Gastrocnemius medialis (tissue), 4 donors: ENCODE results near the gene ATOH8. TPM values are rescaled to one million over a fixed set of nuclear protein-coding genes. Genes with fewer than 3 reads are reported as not detected.

Experiments used
- ATAC-seq, 2 donors: fragments of 150-250 bp; one replicate each; pipeline ENCODE4 v1.9.1; 2016
- DNase-seq, 2 donors: peaks; one replicate each; pipeline ENCODE4 v3.0.0-alpha.2; 2019
- H3K27ac ChIP-seq, 4 donors: fragments of 200-600 bp; sonication (generic); 1 replicate in 1 of 4; 2 replicates in 3 of 4; pipeline ENCODE4 v1.5.1; 2016 to 2018; ENCODE audit warnings: mild to moderate bottlenecking in 2 of 4, moderate library complexity in 1 of 4
- H3K27me3 ChIP-seq, 3 donors: fragments of 200-600 bp; sonication (generic) in 2 of 3; 1 replicate in 1 of 3; 2 replicates in 2 of 3; pipeline versions ENCODE4 v1.5.1 to v1.6.0; 2016 to 2019; ENCODE audit warnings: mild to moderate bottlenecking in 1 of 3, moderate library complexity in 1 of 3
- H3K36me3 ChIP-seq, 2 donors: fragments of 200-600 bp; sonication (generic) in 1 of 2; one replicate each; pipeline ENCODE4 v1.5.1; 2017 to 2018
- H3K4me1 ChIP-seq, 2 donors: fragments of 200-600 bp; sonication (generic) in 1 of 2; one replicate each; pipeline ENCODE4 v1.5.1; 2016 to 2017; ENCODE audit warnings: mild to moderate bottlenecking in 2 of 2
- H3K4me3 ChIP-seq, 4 donors: fragments of 200-600 bp; sonication (generic) in 3 of 4; 1 replicate in 1 of 4; 2 replicates in 3 of 4; pipeline ENCODE4 v1.5.1; 2016 to 2019; ENCODE audit warnings: mild to moderate bottlenecking in 2 of 4
- H3K9me3 ChIP-seq, 3 donors: fragments of 200-600 bp; sonication (generic) in 2 of 3; 1 replicate in 1 of 3; 2 replicates in 2 of 3; pipeline ENCODE4 v1.5.1; 2016 to 2019
- CTCF ChIP-seq, 5 experiments: fragments of 450-650 bp in 3 of 5; fragments of 200-600 bp in 2 of 5; sonication (generic) in 2 of 5; IDR thresholded peaks in 4 of 5; conservative IDR thresholded peaks in 1 of 5; 1 replicate in 4 of 5; 2 replicates in 1 of 5; pipeline ENCODE4 v1.5.1; 2016 to 2019; ENCODE audit warnings: antibody characterized with exemption in 5 of 5, mild to moderate bottlenecking in 3 of 5, moderate library complexity in 3 of 5
- POLR2A ChIP-seq, 2 donors: fragments of 450-650 bp; IDR thresholded peaks; one replicate each; pipeline ENCODE4 v1.6.1; 2017; ENCODE audit warnings: antibody characterized with exemption in 2 of 2, mild to moderate bottlenecking in 2 of 2, moderate library complexity in 2 of 2
- in situ Hi-C, 4 donors: fragments of 200-750 bp; cut with MboI; loops; one replicate each; pipeline versions ENCODE4 v1.15.0 to v1.8.0; 2017; ENCODE audit warnings: low sequenced_read_pairs in 4 of 4
- intact Hi-C: fragments of 100-400 bp; cut with DNase I; formaldehyde crosslinking; loops from one replicate; pipeline ENCODE4 v1.15.1; 2023; ENCODE audit warnings: low total_unique reads
- total RNA-seq, 4 donors: library from RNA; depleted of rRNA; stranded (reverse); fragments of >200 nt; gene quantifications; one replicate each; pipeline versions ENCODE4 v1.1.0 to v1.2.3, GENCODE V29; 2016

ATOH8 gene
- total RNA-seq, 4 donors from 2014 or later: 122 to 266 (median 150) TPM

- ATAC-seq (peak in 1 of 2 donors; percentile 9), DNase-seq (peak in 1 of 2 donors; percentile 65)
- Histone ChIP-seq H3K27ac (peak overlapping the region; percentile 82 to 97 (median 94)), H3K9me3 (no peaks in the 10 kb centered on the region), H3K4me3 (no peak overlapping the region), H3K4me1 (peaks cover 75 to 85% of the 10 kb centered on the region in 2 donors), H3K36me3 (no peaks in the 10 kb centered on the region), H3K27me3 (no peaks in the 10 kb centered on the region)
- peak in 2 of 5 experiments; percentile 35 to 38 for TF ChIP-seq CTCF (IDR thresholded peaks at IDR 0.05 in 4 of 5, conservative IDR thresholded peaks at IDR 0.05 in 1 of 5)
- no peak for TF ChIP-seq POLR2A (IDR thresholded peaks at IDR 0.05)
- in situ Hi-C loops: no loop called here
- intact Hi-C loops: loop anchor here (1.0 to 5.0 kb wide), 3 partner anchors 42 to 305 kb away; no protein-coding TSS in a partner anchor
Measured at GRCh38 chr2:85732467-85733120, 21.2 kb upstream of the ATOH8 start.

GRCh38 chr2:85733121-85733960, 20.4 kb upstream of the ATOH8 start:
- ATAC-seq: peak; percentile 59 to 60
- peak overlapping the region; percentile 82 to 97 (median 94) for H3K27ac ChIP-seq
- no peaks in the 10 kb centered on the region for H3K9me3 ChIP-seq
- peak; percentile 93 to 98 for DNase-seq
- in situ Hi-C loops (no loop called here), intact Hi-C loops (loop anchor here (1.0 to 5.0 kb wide), 3 partner anchors 41 to 304 kb away; no protein-coding TSS in a partner anchor)
- no peaks in the 10 kb centered on the region for H3K36me3 ChIP-seq
- no peaks in the 10 kb centered on the region for H3K27me3 ChIP-seq
- H3K4me1 ChIP-seq: peaks cover 77 to 83% of the 10 kb centered on the region in 2 donors
- H3K4me3 ChIP-seq: no peak overlapping the region
- peak; percentile 29 to 57 for TF ChIP-seq POLR2A (IDR thresholded peaks at IDR 0.05)
- no peak for TF ChIP-seq CTCF (IDR thresholded peaks at IDR 0.05 in 4 of 5, conservative IDR thresholded peaks at IDR 0.05 in 1 of 5)

- no peaks in the 10 kb centered on the region for H3K9me3 ChIP-seq
- no peaks in the 10 kb centered on the region for H3K27me3 ChIP-seq
- no peak overlapping the region for H3K4me3 ChIP-seq
- no peaks in the 10 kb centered on the region for H3K36me3 ChIP-seq
- TF ChIP-seq POLR2A (IDR thresholded peaks at IDR 0.05) (peak; percentile 45 to 51), CTCF (IDR thresholded peaks at IDR 0.05 in 4 of 5, conservative IDR thresholded peaks at IDR 0.05 in 1 of 5) (peak in 1 of 5 experiments; percentile 13)
- H3K27ac ChIP-seq: peak overlapping the region; percentile 82 to 97 (median 94)
- H3K4me1 ChIP-seq: peaks cover 75 to 77% of the 10 kb centered on the region in 2 donors
- ATAC-seq (peak; percentile 55 to 56), DNase-seq (peak; percentile 92 to 99)
- in situ Hi-C loops: no loop called here
- intact Hi-C loops: loop anchor here (5.0 kb wide), 2 partner anchors 283 to 303 kb away; no protein-coding TSS in a partner anchor
Measured at GRCh38 chr2:85734015-85734414, 19.8 kb upstream of the ATOH8 start.

- Histone ChIP-seq H3K4me1 (peaks cover 71 to 75% of the 10 kb centered on the region in 2 donors), H3K27me3 (no peaks in the 10 kb centered on the region)
- in situ Hi-C loops: no loop called here
Measured at GRCh38 chr2:85734942-85735608, 18.7 kb upstream of the ATOH8 start.

More at GRCh38 chr2:85734942-85735608, 18.7 kb upstream of the ATOH8 start:
- ATAC-seq (no peak), DNase-seq (no peak)
- Histone ChIP-seq H3K9me3 (no peaks in the 10 kb centered on the region), H3K4me3 (no peak overlapping the region), H3K27ac (peak overlapping the region; percentile 82 to 97 (median 94)), H3K36me3 (no peaks in the 10 kb centered on the region)
- intact Hi-C loops: loop anchor here (5.0 kb wide), 2 partner anchors 282 to 302 kb away; no protein-coding TSS in a partner anchor
- TF ChIP-seq CTCF (IDR thresholded peaks at IDR 0.05 in 4 of 5, conservative IDR thresholded peaks at IDR 0.05 in 1 of 5) (no peak), POLR2A (IDR thresholded peaks at IDR 0.05) (no peak)
